HG02642 (cell line): ENCODE data around the gene KIF3B.
"Not testable (repeated sequence)": the region's sequence is repeated elsewhere in the genome, so short reads cannot be mapped to it uniquely, and the experiment has no call there.

ENCODE experiments used
- ATAC-seq: cut with Tn5 transposase; IDR thresholded peaks from one replicate; pipeline ENCODE4 v1.9.1; 2021; ENCODE audit warnings: mild to moderate bottlenecking; ENCODE audit not compliant: unreplicated experiment, poor library complexity

KIF3B gene

DNA sequence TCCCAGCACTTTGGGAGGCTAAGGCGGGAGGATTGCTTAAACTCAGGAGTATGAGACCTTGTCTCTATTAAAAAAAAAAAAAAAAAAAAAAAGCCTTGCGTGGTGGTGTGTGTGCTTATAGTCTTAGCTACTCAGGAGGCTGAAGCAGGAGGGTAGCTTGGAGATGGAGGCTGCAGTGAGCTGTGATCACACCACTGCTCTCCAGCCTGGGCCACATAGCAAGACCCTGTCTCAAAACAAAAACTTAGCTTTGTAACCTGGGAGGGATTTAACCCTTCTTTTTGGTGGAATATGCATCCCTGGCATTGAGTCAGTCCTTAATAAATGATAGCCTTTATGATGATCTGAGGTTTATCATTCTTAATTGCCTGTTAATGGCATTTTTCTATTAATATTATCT lies 93.4 kb downstream of the KIF3B start:
- no peak for ATAC-seq

DNA sequence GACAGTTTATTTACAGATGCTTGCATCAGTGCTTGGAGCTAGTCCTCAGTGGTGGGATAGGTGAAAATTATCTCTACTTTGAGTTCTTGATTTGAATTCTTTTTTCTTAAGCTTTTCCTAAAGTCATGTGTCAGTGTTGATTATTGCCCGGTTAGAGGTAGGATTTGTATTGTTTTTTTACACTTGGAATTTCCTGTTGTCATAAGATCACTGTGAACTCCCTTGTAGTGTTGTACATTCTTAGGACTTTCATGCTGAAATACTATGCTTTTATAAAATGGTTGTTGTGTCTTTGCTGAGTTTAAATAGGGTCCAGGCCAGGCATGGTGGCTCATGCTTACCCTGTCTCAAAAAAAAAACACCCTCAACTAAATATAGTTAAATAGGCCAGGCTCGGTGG lies 101.0 kb downstream of the KIF3B start:
- ATAC-seq: no peak

DNA sequence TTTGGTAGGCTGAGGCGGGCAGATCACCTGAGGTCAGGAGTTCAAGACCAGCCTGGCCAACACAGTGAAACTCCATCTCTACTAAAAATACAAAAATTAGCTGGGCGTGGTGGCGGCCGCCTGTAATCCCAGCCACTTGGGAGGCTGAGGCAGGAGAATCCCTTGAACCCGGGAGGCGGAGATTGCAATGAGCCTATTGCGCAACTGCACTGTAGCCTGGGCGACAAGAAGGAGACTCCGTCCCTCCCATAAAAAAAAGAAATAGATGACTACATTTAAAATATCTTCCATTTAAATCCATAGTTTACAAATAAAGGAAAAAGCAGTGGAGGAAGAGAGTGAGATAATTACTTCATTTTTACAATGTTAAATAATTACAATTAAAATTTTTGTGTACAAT lies 102.6 kb downstream of the KIF3B start:
- ATAC-seq: not testable (repeated sequence)

DNA sequence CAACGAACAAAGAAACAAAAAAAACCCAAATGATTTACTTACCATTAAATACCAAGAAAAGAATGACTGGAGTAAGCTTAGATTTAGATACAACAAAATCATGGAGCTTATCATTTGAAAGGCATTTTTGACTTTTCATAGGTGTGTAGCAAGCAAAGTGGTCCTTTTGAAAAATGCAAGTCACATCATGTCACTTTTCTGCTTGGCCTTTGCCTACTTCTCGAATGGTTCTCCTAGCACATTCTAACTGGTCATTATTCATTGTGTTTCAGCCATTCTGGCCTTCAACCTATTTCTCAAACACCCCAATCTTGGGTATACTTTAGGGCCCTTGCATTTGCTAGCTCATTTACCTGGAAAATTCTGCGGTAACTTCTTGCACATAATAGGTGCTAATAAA lies 103.3 kb downstream of the KIF3B start:
- no peak for ATAC-seq

DNA sequence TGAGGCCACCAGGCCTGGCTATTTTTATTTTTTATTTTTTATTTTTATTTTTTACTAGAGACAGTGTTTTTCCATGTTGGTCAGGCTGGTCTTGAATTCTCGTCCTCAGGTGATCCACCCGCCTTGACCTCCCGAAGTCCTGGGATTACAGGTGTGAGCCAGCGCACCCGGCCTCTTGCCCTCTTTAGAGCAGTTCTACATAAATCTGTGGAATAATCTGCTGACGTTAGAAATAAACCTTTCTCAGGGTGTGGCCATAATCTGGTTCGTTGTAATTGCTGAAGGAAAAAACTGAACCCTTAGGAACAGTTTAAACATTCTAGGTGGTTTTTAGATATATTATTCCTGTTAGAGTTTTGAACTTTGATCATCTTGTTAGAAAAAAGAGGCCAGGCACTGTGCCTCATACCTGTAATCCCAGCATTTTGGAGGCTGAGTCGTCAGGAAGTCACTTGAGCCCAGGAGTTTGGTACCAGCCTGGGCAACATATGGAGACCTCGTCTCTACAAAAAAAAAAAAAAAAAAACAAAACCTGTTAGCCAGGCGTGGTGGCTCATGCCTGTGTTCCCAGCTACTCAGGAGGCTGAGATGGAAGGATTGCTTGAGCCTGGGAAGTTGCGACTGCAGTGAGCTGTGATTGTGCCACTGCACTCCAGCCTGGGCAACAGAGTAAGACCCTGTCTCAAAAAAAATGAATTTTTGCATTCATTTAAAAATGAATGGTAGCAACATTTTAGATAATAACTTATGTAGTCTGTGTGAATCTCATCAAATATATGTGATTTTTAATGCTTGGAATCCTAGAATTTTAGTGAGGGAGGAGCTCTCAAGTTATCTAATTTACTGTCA lies 104.9 kb downstream of the KIF3B start:
- ATAC-seq: no peak

DNA sequence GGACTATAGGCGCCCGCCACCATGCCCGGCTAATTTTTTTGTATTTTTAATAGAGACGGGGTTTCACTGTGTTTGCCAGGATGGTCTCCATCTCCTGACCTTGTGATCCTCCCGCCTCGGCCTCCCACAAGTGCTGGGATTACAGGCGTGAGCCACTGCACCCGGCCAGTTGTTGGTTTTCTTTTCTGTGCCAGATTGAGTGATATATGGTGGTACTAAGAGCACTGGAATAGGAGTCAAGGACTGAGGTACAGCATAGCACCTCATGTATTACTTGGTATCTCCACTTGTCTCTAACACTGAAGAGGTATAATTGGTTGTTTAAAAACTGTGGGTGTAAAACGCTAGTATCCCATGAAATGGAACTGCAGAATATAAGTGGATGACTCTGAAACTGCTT lies 106.0 kb downstream of the KIF3B start:
- not testable (repeated sequence) for ATAC-seq
